Duodenal mucosa (tissue), 2 donors: ENCODE measurements around the gene CAMK4.

Experiments
- H3K27ac ChIP-seq: one replicate; pipeline ENCODE4 v1.7.0; 2013; ENCODE audit warnings: low read depth, low read length
- H3K27me3 ChIP-seq, 2 donors: one replicate each; pipeline ENCODE4 v1.7.0; 2013; ENCODE audit warnings: low read length in 2 of 2, control low read depth in 1 of 2; ENCODE audit not compliant: insufficient read depth in 2 of 2, control insufficient read depth in 1 of 2
- H3K36me3 ChIP-seq, 2 donors: one replicate each; pipeline ENCODE4 v1.7.0; 2013; ENCODE audit warnings: low read length in 2 of 2, control low read depth in 1 of 2; ENCODE audit not compliant: insufficient read depth in 2 of 2, control insufficient read depth in 1 of 2
- H3K4me1 ChIP-seq, 2 donors: one replicate each; pipeline ENCODE4 v1.7.0; 2013; ENCODE audit warnings: low read length in 2 of 2, control low read depth in 1 of 2; ENCODE audit not compliant: insufficient read depth in 2 of 2, control insufficient read depth in 1 of 2
- H3K4me3 ChIP-seq, 2 donors: one replicate each; pipeline ENCODE4 v1.7.0; 2013; ENCODE audit warnings: low read length in 2 of 2, low read depth in 1 of 2
- H3K9ac ChIP-seq, 2 donors: one replicate each; pipeline ENCODE4 v1.7.0; 2013; ENCODE audit warnings: low read length in 2 of 2, low read depth in 1 of 2
- H3K9me3 ChIP-seq, 2 donors: one replicate each; pipeline ENCODE4 v1.7.0; 2013; ENCODE audit warnings: low read length in 2 of 2, control low read depth in 1 of 2; ENCODE audit not compliant: control insufficient read depth in 1 of 2

CAMK4 gene

GRCh38 chr5:111271885-111272284 lies 47.7 kb downstream of the CAMK4 start:
- Histone ChIP-seq H3K4me3 (no peak overlapping the region), H3K9ac (no peak overlapping the region), H3K27me3 (no peaks in the 10 kb centered on the region), H3K4me1 (no peaks in the 10 kb centered on the region), H3K27ac (no peak overlapping the region), H3K36me3 (no peaks in the 10 kb centered on the region), H3K9me3 (no peaks in the 10 kb centered on the region)

DNA sequence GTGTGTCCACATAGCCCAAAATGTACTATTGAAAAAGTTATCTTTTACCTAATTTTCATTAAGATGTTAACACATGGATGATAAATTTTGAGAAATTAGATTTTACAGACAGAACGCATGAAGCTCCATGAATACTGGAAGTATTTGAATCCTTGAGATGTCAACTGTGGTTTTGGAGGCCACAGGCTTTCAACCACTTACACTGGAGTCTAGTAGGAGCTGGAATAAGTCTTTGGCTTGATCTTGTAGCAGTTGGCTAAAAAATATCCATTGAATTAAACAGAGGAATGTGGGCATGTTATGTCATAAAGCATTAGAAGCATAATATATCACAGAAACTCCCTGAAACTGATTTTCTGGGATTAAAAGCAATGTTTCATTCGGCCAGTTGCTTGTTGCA lies 52.9 kb downstream of the CAMK4 start:
- Histone ChIP-seq H3K4me3 (no peak overlapping the region), H3K4me1 (no peaks in the 10 kb centered on the region), H3K9ac (no peak overlapping the region), H3K27ac (no peak overlapping the region), H3K27me3 (no peaks in the 10 kb centered on the region), H3K36me3 (no peaks in the 10 kb centered on the region), H3K9me3 (no peaks in the 10 kb centered on the region)

DNA sequence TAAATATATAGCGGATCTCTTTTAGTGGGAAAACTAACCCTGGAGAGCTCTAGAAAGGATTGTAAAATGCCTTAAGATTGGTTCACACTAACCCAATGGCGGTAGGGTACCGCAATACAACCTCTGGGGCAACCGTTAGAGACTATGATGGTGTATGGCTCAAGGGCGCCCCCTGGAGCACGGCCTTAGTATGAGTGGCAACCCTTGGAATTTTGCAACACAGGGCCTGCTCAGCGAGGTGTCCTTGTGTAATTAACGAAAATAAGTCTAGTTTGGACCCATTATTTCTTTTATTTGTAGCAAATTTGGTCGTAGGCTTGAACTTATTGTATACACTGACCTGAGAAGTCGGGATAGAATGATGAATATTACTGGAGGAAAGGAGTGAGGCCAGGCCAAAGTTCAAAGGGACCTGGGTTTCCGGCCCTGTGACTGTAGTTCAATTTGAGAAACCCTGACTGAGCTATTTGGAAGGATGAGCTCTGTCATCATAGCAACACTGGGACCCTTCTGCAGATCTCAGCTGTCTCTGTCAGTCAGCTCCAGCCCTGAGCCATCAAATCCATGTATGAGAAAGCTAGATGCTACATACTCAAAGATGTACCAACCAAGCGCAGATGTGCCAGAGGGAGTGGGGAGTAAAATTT lies 54.8 kb downstream of the CAMK4 start:
- no peak overlapping the region for H3K27ac ChIP-seq
- no peaks in the 10 kb centered on the region for H3K36me3 ChIP-seq
- no peak overlapping the region for H3K9ac ChIP-seq
- no peaks in the 10 kb centered on the region for H3K4me1 ChIP-seq
- no peak overlapping the region for H3K4me3 ChIP-seq
- H3K27me3 ChIP-seq: no peaks in the 10 kb centered on the region
- H3K9me3 ChIP-seq: no peaks in the 10 kb centered on the region

GRCh38 chr5:111280282-111280951 lies 56.2 kb downstream of the CAMK4 start:
- no peaks in the 10 kb centered on the region for H3K27me3 ChIP-seq
- no peaks in the 10 kb centered on the region for H3K9me3 ChIP-seq
- H3K36me3 ChIP-seq: no peaks in the 10 kb centered on the region
- H3K27ac ChIP-seq: no peak overlapping the region
- H3K4me3 ChIP-seq: no peak overlapping the region
- H3K4me1 ChIP-seq: no peaks in the 10 kb centered on the region
- H3K9ac ChIP-seq: no peak overlapping the region

- Histone ChIP-seq H3K36me3 (no peaks in the 10 kb centered on the region), H3K9me3 (no peaks in the 10 kb centered on the region), H3K4me1 (no peaks in the 10 kb centered on the region), H3K4me3 (no peak overlapping the region), H3K27me3 (no peaks in the 10 kb centered on the region), H3K9ac (no peak overlapping the region), H3K27ac (no peak overlapping the region)
These were observed 58.6 kb downstream of the CAMK4 start for GRCh38 chr5:111282798-111283197.

- Histone ChIP-seq H3K27me3 (no peaks in the 10 kb centered on the region), H3K36me3 (no peaks in the 10 kb centered on the region), H3K4me1 (no peaks in the 10 kb centered on the region), H3K9me3 (no peaks in the 10 kb centered on the region), H3K9ac (no peak overlapping the region), H3K4me3 (no peak overlapping the region), H3K27ac (no peak overlapping the region)
These were observed 60.6 kb downstream of the CAMK4 start for GRCh38 chr5:111284825-111285224.

DNA sequence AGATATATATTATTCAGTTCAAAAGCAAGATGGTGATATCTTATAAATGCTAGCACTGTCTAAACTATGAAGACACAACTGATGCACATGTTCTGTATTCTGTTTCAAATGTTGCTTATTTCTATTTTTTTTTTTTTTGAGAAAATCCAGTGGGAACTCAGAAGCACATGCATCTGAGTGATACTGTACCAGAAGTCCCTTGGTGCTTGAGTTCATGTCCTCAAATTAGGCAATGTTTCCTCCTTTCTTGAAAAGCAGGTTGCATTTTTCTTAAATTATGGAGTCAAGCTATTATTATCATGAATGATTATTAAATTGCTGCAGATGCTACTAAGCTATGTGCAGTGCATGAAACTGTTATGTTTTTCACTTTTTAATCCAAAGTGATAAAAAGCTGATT lies 70.4 kb downstream of the CAMK4 start:
- H3K9me3 ChIP-seq: peaks cover 0 to 7% of the 10 kb centered on the region in 2 donors
- H3K27ac ChIP-seq: no peak overlapping the region
- H3K27me3 ChIP-seq: no peaks in the 10 kb centered on the region
- no peak overlapping the region for H3K9ac ChIP-seq
- no peak overlapping the region for H3K4me3 ChIP-seq
- H3K36me3 ChIP-seq: no peaks in the 10 kb centered on the region
- no peaks in the 10 kb centered on the region for H3K4me1 ChIP-seq

DNA sequence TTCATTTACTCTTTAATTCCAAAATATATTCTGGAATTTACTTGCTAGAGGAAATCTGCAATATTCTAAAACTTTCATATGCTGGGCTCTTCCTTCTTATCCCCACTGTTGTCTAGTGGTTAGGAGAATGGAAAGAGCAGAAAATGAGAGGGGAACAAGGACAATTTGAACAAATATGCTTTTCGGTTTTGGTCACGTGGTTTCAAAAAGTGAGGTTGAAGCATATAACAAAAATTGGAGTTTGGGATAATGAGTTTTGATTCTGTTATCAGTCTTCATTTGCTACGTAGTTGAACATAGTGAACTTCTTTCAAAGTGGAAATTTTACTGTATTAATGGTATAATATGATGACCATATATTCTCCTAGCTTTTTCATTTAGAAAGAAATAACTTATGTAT lies 71.5 kb downstream of the CAMK4 start:
- no peaks in the 10 kb centered on the region for H3K27me3 ChIP-seq
- no peak overlapping the region for H3K9ac ChIP-seq

GRCh38 chr5:111296570-111296969 lies 72.4 kb downstream of the CAMK4 start:
- peaks cover 0 to 7% of the 10 kb centered on the region in 2 donors for H3K9me3 ChIP-seq
- no peak overlapping the region for H3K27ac ChIP-seq
- no peaks in the 10 kb centered on the region for H3K27me3 ChIP-seq
- no peaks in the 10 kb centered on the region for H3K36me3 ChIP-seq
- H3K4me1 ChIP-seq: no peaks in the 10 kb centered on the region
- no peak overlapping the region for H3K4me3 ChIP-seq
- H3K9ac ChIP-seq: no peak overlapping the region

More for the DNA sequence above, 71.5 kb downstream of the CAMK4 start:
- H3K4me1 ChIP-seq: no peaks in the 10 kb centered on the region
- H3K36me3 ChIP-seq: no peaks in the 10 kb centered on the region
- H3K9me3 ChIP-seq: peaks cover 0 to 7% of the 10 kb centered on the region in 2 donors
- no peak overlapping the region for H3K27ac ChIP-seq
- no peak overlapping the region for H3K4me3 ChIP-seq

DNA sequence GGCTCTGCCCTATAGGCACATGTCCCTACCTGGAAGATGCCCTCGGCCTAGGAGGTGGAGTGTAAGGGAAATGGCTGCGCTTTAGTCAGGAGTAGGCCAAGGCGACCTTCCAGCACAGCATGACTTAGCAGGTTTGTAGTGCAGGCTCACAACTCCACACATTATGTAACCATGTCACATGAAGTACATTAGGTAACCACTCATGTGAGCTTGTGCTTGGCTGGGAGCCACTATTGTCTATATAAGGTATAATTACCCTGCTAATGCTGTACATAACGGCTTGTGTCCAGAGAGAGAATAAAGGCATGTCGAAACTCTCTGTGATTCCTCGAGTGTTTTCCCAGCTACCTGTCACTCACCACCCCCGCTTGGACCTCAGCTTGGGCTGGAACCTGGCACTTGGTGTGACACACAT lies 74.9 kb downstream of the CAMK4 start:
- Histone ChIP-seq H3K27ac (no peak overlapping the region), H3K36me3 (no peaks in the 10 kb centered on the region), H3K9me3 (peaks cover 0 to 7% of the 10 kb centered on the region in 2 donors), H3K27me3 (no peaks in the 10 kb centered on the region), H3K9ac (no peak overlapping the region), H3K4me3 (no peak overlapping the region), H3K4me1 (no peaks in the 10 kb centered on the region)
